Breast epithelium (tissue), 3 donors: ENCODE measurements around the gene GNAI1.

ENCODE experiments used
- POLR2A ChIP-seq: fragments of 450-650 bp; IDR thresholded peaks from one replicate; pipeline ENCODE4 v1.6.1; 2016; ENCODE audit warnings: antibody characterized with exemption, mild to moderate bottlenecking, moderate library complexity
- TF ChIP-seq, protein P1 (sequence below), 3 donors: fragments of 450-650 bp; IDR thresholded peaks; one replicate each; pipeline ENCODE4 v1.5.1; 2016 to 2017; ENCODE audit warnings: antibody characterized with exemption in 3 of 3, mild to moderate bottlenecking in 3 of 3, moderate library complexity in 3 of 3

DNA sequence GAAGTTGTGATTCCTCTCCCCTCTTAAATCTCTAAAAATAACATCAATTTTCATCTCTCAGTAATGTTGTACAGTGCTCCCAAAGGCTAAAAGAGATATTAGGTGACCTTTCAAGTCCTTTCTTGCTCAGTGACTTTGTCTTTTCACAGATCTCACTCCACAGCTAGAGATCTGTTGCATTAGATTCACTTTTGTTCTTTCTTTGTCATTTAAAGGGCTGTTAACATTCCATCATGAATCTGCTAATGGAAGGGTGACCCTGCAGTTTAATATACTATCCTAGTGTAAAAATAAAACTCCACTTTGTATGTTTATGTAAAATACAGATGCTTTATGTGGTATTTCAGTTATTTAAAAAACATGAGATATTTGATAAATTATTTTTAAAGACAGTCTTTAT, 30.5 kb downstream of the GNAI1 start:
- no peak for TF ChIP-seq POLR2A
- TF ChIP-seq, protein P1, sequence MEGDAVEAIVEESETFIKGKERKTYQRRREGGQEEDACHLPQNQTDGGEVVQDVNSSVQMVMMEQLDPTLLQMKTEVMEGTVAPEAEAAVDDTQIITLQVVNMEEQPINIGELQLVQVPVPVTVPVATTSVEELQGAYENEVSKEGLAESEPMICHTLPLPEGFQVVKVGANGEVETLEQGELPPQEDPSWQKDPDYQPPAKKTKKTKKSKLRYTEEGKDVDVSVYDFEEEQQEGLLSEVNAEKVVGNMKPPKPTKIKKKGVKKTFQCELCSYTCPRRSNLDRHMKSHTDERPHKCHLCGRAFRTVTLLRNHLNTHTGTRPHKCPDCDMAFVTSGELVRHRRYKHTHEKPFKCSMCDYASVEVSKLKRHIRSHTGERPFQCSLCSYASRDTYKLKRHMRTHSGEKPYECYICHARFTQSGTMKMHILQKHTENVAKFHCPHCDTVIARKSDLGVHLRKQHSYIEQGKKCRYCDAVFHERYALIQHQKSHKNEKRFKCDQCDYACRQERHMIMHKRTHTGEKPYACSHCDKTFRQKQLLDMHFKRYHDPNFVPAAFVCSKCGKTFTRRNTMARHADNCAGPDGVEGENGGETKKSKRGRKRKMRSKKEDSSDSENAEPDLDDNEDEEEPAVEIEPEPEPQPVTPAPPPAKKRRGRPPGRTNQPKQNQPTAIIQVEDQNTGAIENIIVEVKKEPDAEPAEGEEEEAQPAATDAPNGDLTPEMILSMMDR (IDR thresholded peaks at IDR 0.05), result no peak
